ENCODE results near the gene RPS6KL1.

- no peak for TF ChIP-seq CTCF (conservative IDR thresholded peaks at IDR 0.05; ENCODE audit: low read depth in 2 of 2)
- no peak for TF ChIP-seq REST (IDR thresholded peaks at IDR 0.05; ENCODE audit: unreplicated experiment)
- TF ChIP-seq POLR2AphosphoS5 (IDR thresholded peaks at IDR 0.05; ENCODE audit: low read depth): no peak
- TF ChIP-seq EZH2phosphoT487 (IDR thresholded peaks at IDR 0.05; ENCODE audit: unreplicated experiment): no peak
Measured at GRCh38 chr14:74954232-74954946, 31.3 kb upstream of the RPS6KL1 start.
